Colonic mucosa (tissue), 4 donors: ENCODE measurements around the gene ZDHHC20. TPM values are rescaled to one million over a fixed set of nuclear protein-coding genes. Genes with fewer than 3 reads are reported as not detected.

ENCODE experiments used
- DNase-seq: peaks from one replicate; pipeline ENCODE4 v3.0.0-alpha.2; 2020
- H3K27ac ChIP-seq: fragments of 200-600 bp; one replicate; pipeline ENCODE4 v1.8.0; 2021
- H3K27me3 ChIP-seq: fragments of 200-600 bp; one replicate; pipeline ENCODE4 v1.8.0; 2021
- H3K36me3 ChIP-seq: fragments of 200-600 bp; one replicate; pipeline ENCODE4 v1.8.0; 2021
- H3K4me1 ChIP-seq: fragments of 200-600 bp; one replicate; pipeline ENCODE4 v1.8.0; 2021; ENCODE audit warnings: mild to moderate bottlenecking
- H3K4me3 ChIP-seq: fragments of 200-600 bp; one replicate; pipeline ENCODE4 v1.8.0; 2021
- H3K9ac ChIP-seq, 2 donors: one replicate each; pipeline ENCODE4 v1.7.0; 2013; ENCODE audit warnings: control low read depth in 2 of 2, low read depth in 2 of 2, low read length in 2 of 2
- H3K9me3 ChIP-seq: fragments of 200-600 bp; one replicate; pipeline ENCODE4 v1.8.0; 2021
- intact Hi-C: fragments of 100-400 bp; cut with DNase I; formaldehyde crosslinking; loops from one replicate; pipeline ENCODE4 v1.14.1; 2022
- total RNA-seq, 2 donors: library from RNA; stranded (reverse); fragmentation: NEBNext Ultra II Directional in 1 of 2; extraction: Animal tissue kit (Norgen Biotek cat#: 25700) in 1 of 2; gene quantifications; one replicate each; pipeline ENCODE4 v1.2.1, GENCODE V29; 2021
- TF ChIP-seq, protein P1 (sequence below): fragments of 200-600 bp; IDR thresholded peaks from one replicate; pipeline ENCODE4 v1.8.0; 2022; ENCODE audit warnings: antibody characterized with exemption, mild to moderate bottlenecking
- donor health status: healthy.
- donor health status: DM: no; HTN: no; CAD: no.
- donor health status: DM: no; HTN: no; CAD: no.

The ZDHHC20 gene
- total RNA-seq, 2 donors from 2014 or later = 74.0 to 111 TPM

DNA sequence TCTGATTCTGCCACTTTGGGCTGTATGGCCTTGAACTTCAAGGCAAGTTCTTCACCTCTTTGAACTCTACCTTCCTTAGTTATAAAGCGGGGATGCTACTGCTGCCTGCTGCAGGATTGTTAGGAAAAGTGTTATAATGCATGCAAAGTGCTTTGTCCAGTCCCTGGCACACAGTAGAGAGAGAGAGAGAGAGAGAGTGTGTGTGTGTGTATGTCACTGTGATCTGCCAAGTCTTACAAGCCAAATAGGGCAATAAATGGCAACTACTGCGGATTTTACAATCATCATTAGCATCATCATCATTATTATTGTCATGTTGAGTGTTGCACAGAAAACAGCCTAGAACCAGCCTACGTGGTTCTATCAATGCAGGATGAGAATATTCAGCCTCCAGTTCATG lies 136.1 kb downstream of the ZDHHC20 start:
- DNase-seq = no peak
- Histone ChIP-seq H3K27me3 (no peaks in the 10 kb centered on the region), H3K9ac (no peak overlapping the region), H3K36me3 (no peaks in the 10 kb centered on the region), H3K4me3 (no peak overlapping the region), H3K27ac (no peak overlapping the region), H3K9me3 (no peaks in the 10 kb centered on the region), H3K4me1 (no peaks in the 10 kb centered on the region)
- intact Hi-C loops = no loop called here
- TF ChIP-seq, protein P1, sequence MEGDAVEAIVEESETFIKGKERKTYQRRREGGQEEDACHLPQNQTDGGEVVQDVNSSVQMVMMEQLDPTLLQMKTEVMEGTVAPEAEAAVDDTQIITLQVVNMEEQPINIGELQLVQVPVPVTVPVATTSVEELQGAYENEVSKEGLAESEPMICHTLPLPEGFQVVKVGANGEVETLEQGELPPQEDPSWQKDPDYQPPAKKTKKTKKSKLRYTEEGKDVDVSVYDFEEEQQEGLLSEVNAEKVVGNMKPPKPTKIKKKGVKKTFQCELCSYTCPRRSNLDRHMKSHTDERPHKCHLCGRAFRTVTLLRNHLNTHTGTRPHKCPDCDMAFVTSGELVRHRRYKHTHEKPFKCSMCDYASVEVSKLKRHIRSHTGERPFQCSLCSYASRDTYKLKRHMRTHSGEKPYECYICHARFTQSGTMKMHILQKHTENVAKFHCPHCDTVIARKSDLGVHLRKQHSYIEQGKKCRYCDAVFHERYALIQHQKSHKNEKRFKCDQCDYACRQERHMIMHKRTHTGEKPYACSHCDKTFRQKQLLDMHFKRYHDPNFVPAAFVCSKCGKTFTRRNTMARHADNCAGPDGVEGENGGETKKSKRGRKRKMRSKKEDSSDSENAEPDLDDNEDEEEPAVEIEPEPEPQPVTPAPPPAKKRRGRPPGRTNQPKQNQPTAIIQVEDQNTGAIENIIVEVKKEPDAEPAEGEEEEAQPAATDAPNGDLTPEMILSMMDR = no peak

Other genes with a start within 250 kb of the ZDHHC20 start
- gene MICU2, start 144.9 kb upstream of the ZDHHC20 start, total RNA-seq = 10 to 100 TPM; 32.3 to 54.6 TPM
- gene FGF9, start 211.8 kb upstream of the ZDHHC20 start, total RNA-seq = 1 to 10 TPM in 1 of 2 donors, under 1 TPM in 1; 0.67 to 1.2 TPM